HepG2 (cell line): ENCODE measurements around the gene RIPOR3. TPM values are rescaled to one million over a fixed set of nuclear protein-coding genes. Genes with fewer than 3 reads are reported as not detected.

Experiments used
- ATRX ChIP-seq: sonication (generic); formaldehyde crosslinking; IDR thresholded peaks from 2 replicates; pipeline ENCODE4 v1.4.0; 2020; ENCODE audit warnings: missing genetic modification reagents, borderline replicate concordance
- BCL6 ChIP-seq: IDR thresholded peaks from 2 replicates; pipeline ENCODE4 v1.6.1; 2016; ENCODE audit warnings: missing genetic modification reagents, missing compliant biosample characterization
- ELF4 ChIP-seq: sonication (generic); formaldehyde crosslinking; IDR thresholded peaks from 2 replicates; pipeline ENCODE4 v1.5.0; 2020; ENCODE audit warnings: missing genetic modification reagents, mild to moderate bottlenecking, moderate library complexity, borderline replicate concordance
- FOSL2 ChIP-seq: sonication (generic); formaldehyde crosslinking; IDR thresholded peaks from 2 replicates; pipeline ENCODE4 v1.4.0; 2020; ENCODE audit warnings: missing genetic modification reagents
- MTA1 ChIP-seq: sonication (generic); formaldehyde crosslinking; IDR thresholded peaks from 2 replicates; pipeline ENCODE4 v1.4.0; 2020; ENCODE audit warnings: missing genetic modification reagents, mild to moderate bottlenecking, borderline replicate concordance
- MTF1 ChIP-seq: sonication (generic); formaldehyde crosslinking; IDR thresholded peaks from 2 replicates; pipeline ENCODE4 v1.5.0; 2020; ENCODE audit warnings: missing genetic modification reagents
- RCOR2 ChIP-seq: IDR thresholded peaks from 2 replicates; pipeline ENCODE4 v1.6.1; 2016; ENCODE audit warnings: missing biosample characterization, missing genetic modification reagents
- TAF15 ChIP-seq: fragments of 200-400 bp; formaldehyde crosslinking; IDR thresholded peaks from one replicate; pipeline ENCODE4 v1.6.1; 2018; ENCODE audit warnings: mild to moderate bottlenecking, low read depth, low read length; ENCODE audit not compliant: poor library complexity, severe bottlenecking
- ZNF496 ChIP-seq: sonication (generic); formaldehyde crosslinking; IDR thresholded peaks from 2 replicates; pipeline ENCODE4 v1.8.1; 2023; ENCODE audit warnings: mild to moderate bottlenecking, moderate library complexity, missing genetic modification reagents; ENCODE audit not compliant: insufficient replicate concordance
- ZNF678 ChIP-seq: sonication (generic); formaldehyde crosslinking; IDR thresholded peaks from 2 replicates; pipeline ENCODE4 v1.4.0; 2020; ENCODE audit warnings: mild to moderate bottlenecking, missing genetic modification reagents
- ZNF724P ChIP-seq: sonication (generic); formaldehyde crosslinking; IDR thresholded peaks from 2 replicates; pipeline ENCODE4 v1.8.0; 2022; ENCODE audit warnings: missing genetic modification reagents, borderline replicate concordance
- ZNF768 ChIP-seq: sonication (generic); formaldehyde crosslinking; IDR thresholded peaks from 2 replicates; pipeline ENCODE4 v1.4.0; 2020; ENCODE audit warnings: missing genetic modification reagents
- polyA plus RNA-seq, 8 experiments: library from polyadenylated mRNA; depleted of rRNA in 3 of 8; stranded (reverse) in 7 of 8; unstranded in 1 of 8; fragments of >200 nt; fragmentation: Illumina TruSeq in 4 of 8; extraction: Trizol in 4 of 8; gene quantifications; 2 replicates each; pipeline versions ENCODE4 v1.2.1 to v1.2.3, GENCODE V29; 2011 to 2016; ENCODE audit warnings: low read depth in 4 of 8, missing spikeins in 1 of 8, mixed read lengths in 1 of 8; ENCODE audit not compliant: insufficient read depth in 1 of 8
- total RNA-seq, 5 experiments: library from RNA; depleted of rRNA; stranded (reverse); fragments of >200 nt; fragmentation: Illumina TruSeq; extraction: Trizol; gene quantifications; 2 replicates each; pipeline ENCODE4 v1.2.3, GENCODE V29; 2016; ENCODE audit warnings: low read depth in 1 of 5
- TF ChIP-seq, protein P1 (sequence below), 2 experiments: sonication (generic) in 1 of 2; formaldehyde crosslinking in 1 of 2; IDR thresholded peaks; 2 replicates each; pipeline versions ENCODE4 v1.4.0 to v1.6.1; 2018 to 2020; ENCODE audit warnings: missing genetic modification reagents in 2 of 2, borderline replicate concordance in 1 of 2, low read depth in 1 of 2, mild to moderate bottlenecking in 1 of 2, missing biosample characterization in 1 of 2
- TF ChIP-seq, protein P2 (sequence below): sonication (generic); formaldehyde crosslinking; IDR thresholded peaks from 2 replicates; pipeline ENCODE4 v1.4.0; 2020; ENCODE audit warnings: low read depth, mild to moderate bottlenecking, missing genetic modification reagents
- TF ChIP-seq, protein P3 (sequence below): sonication (generic); formaldehyde crosslinking; IDR thresholded peaks from 2 replicates; pipeline ENCODE4 v1.5.0; 2020; ENCODE audit warnings: missing genetic modification reagents
- TF ChIP-seq, protein P4 (sequence below): sonication (generic); formaldehyde crosslinking; IDR thresholded peaks from 2 replicates; pipeline ENCODE4 v1.5.0; 2020; ENCODE audit warnings: mild to moderate bottlenecking, missing genetic modification reagents
- TF ChIP-seq, protein P5 (sequence below): IDR thresholded peaks from 2 replicates; pipeline ENCODE4 v1.6.1; 2018; ENCODE audit warnings: missing genetic modification reagents, mild to moderate bottlenecking, missing compliant biosample characterization
- TF ChIP-seq, protein P6 (sequence below): sonication (generic); formaldehyde crosslinking; IDR thresholded peaks from 2 replicates; pipeline ENCODE4 v1.4.0; 2020; ENCODE audit warnings: missing genetic modification reagents

RIPOR3 gene
- total and polyA plus RNA-seq, 2 of the 13 experiments (the other 11 are each of a cell fraction or from before 2014, with no cell fraction given): 0.18 TPM; not detected in 1

DNA sequence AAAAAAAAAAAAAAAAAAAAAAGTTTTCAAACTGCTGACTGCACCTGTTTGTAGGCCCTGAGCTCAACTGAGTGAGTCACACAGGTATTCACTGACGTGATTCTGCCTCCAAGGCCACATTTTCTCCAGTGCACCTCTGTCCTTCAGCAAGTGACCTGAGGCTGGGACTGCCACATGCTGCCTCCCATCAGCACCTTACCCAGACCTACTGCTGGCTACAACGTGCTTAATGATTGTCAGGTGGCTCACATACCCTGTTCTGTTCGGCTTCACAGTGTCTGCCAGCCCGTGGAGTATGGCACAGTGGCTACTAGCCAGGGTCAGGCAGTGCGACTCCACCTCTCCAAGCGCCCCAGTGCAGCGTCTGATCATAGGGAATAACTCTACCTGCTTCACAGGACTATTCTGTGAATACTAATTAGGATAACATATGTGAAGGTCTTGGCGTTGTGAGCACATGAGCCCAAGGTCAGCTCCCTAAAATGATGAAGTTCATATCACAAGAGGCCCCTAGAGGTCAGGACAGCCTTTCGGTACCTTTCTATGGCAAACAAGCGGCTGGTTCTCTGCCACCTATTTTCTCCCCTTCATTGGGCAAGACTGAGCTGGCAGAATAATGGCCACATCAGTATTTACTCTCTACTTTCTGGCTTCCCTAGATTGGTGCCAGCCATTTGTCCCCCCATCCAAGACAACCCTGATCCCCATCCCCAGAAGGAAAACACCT is 28.1 kb downstream of the RIPOR3 start (continued):
- TF ChIP-seq, protein P1, sequence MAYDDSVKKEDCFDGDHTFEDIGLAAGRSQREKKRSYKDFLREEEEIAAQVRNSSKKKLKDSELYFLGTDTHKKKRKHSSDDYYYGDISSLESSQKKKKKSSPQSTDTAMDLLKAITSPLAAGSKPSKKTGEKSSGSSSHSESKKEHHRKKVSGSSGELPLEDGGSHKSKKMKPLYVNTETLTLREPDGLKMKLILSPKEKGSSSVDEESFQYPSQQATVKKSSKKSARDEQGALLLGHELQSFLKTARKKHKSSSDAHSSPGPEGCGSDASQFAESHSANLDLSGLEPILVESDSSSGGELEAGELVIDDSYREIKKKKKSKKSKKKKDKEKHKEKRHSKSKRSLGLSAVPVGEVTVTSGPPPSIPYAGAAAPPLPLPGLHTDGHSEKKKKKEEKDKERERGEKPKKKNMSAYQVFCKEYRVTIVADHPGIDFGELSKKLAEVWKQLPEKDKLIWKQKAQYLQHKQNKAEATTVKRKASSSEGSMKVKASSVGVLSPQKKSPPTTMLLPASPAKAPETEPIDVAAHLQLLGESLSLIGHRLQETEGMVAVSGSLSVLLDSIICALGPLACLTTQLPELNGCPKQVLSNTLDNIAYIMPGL (CRISPR knock-in tag; IDR thresholded peaks at IDR 0.05; ENCODE audit: borderline replicate concordance in 1 of 2, low read depth in 1 of 2): peak in 1 of 2 experiments; percentile 52; a peak in 1 of 4 replicates
- TF ChIP-seq BCL6 (no peak), FOSL2 (CRISPR knock-in tag) (peak; percentile 77), MTA1 (no peak), ZNF678 (CRISPR knock-in tag) (no peak), ELF4 (CRISPR knock-in tag) (no peak), ATRX (CRISPR knock-in tag) (no peak), ZNF724P (no peak), ZNF496 (CRISPR knock-in tag) (no peak), MTF1 (CRISPR knock-in tag) (no peak), RCOR2 (CRISPR knock-in tag) (no peak), TAF15 (no peak), ZNF768 (no peak)
- TF ChIP-seq, protein P2, sequence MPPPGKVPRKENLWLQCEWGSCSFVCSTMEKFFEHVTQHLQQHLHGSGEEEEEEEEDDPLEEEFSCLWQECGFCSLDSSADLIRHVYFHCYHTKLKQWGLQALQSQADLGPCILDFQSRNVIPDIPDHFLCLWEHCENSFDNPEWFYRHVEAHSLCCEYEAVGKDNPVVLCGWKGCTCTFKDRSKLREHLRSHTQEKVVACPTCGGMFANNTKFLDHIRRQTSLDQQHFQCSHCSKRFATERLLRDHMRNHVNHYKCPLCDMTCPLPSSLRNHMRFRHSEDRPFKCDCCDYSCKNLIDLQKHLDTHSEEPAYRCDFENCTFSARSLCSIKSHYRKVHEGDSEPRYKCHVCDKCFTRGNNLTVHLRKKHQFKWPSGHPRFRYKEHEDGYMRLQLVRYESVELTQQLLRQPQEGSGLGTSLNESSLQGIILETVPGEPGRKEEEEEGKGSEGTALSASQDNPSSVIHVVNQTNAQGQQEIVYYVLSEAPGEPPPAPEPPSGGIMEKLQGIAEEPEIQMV (CRISPR knock-in tag): 0 out of 2 replicates have a peak, but pooled peaks have one; percentile 39
- TF ChIP-seq, protein P3, sequence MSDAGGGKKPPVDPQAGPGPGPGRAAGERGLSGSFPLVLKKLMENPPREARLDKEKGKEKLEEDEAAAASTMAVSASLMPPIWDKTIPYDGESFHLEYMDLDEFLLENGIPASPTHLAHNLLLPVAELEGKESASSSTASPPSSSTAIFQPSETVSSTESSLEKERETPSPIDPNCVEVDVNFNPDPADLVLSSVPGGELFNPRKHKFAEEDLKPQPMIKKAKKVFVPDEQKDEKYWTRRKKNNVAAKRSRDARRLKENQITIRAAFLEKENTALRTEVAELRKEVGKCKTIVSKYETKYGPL: no peak
- TF ChIP-seq, protein P4, sequence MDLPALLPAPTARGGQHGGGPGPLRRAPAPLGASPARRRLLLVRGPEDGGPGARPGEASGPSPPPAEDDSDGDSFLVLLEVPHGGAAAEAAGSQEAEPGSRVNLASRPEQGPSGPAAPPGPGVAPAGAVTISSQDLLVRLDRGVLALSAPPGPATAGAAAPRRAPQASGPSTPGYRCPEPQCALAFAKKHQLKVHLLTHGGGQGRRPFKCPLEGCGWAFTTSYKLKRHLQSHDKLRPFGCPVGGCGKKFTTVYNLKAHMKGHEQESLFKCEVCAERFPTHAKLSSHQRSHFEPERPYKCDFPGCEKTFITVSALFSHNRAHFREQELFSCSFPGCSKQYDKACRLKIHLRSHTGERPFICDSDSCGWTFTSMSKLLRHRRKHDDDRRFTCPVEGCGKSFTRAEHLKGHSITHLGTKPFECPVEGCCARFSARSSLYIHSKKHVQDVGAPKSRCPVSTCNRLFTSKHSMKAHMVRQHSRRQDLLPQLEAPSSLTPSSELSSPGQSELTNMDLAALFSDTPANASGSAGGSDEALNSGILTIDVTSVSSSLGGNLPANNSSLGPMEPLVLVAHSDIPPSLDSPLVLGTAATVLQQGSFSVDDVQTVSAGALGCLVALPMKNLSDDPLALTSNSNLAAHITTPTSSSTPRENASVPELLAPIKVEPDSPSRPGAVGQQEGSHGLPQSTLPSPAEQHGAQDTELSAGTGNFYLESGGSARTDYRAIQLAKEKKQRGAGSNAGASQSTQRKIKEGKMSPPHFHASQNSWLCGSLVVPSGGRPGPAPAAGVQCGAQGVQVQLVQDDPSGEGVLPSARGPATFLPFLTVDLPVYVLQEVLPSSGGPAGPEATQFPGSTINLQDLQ (CRISPR knock-in tag): no peak
- TF ChIP-seq, protein P5, sequence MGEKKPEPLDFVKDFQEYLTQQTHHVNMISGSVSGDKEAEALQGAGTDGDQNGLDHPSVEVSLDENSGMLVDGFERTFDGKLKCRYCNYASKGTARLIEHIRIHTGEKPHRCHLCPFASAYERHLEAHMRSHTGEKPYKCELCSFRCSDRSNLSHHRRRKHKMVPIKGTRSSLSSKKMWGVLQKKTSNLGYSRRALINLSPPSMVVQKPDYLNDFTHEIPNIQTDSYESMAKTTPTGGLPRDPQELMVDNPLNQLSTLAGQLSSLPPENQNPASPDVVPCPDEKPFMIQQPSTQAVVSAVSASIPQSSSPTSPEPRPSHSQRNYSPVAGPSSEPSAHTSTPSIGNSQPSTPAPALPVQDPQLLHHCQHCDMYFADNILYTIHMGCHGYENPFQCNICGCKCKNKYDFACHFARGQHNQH (CRISPR knock-in tag): 0 out of 2 replicates have a peak, but pooled peaks have one; percentile 22
- TF ChIP-seq, protein P6, sequence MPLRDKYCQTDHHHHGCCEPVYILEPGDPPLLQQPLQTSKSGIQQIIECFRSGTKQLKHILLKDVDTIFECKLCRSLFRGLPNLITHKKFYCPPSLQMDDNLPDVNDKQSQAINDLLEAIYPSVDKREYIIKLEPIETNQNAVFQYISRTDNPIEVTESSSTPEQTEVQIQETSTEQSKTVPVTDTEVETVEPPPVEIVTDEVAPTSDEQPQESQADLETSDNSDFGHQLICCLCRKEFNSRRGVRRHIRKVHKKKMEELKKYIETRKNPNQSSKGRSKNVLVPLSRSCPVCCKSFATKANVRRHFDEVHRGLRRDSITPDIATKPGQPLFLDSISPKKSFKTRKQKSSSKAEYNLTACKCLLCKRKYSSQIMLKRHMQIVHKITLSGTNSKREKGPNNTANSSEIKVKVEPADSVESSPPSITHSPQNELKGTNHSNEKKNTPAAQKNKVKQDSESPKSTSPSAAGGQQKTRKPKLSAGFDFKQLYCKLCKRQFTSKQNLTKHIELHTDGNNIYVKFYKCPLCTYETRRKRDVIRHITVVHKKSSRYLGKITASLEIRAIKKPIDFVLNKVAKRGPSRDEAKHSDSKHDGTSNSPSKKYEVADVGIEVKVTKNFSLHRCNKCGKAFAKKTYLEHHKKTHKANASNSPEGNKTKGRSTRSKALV (CRISPR knock-in tag): 0 out of 2 replicates have a peak, but pooled peaks have one; percentile 25
